ENCODE measurements around the gene PPP1R14C.

- TF ChIP-seq POLR2AphosphoS5 (IDR thresholded peaks at IDR 0.05) (no peak), CTCF (IDR thresholded peaks at IDR 0.05; ENCODE audit: poor library complexity, severe bottlenecking) (no peak), MXI1 (conservative IDR thresholded peaks at IDR 0.05; ENCODE audit: poor library complexity, severe bottlenecking) (no peak), EP300 (conservative IDR thresholded peaks at IDR 0.05; ENCODE audit: poor library complexity, severe bottlenecking) (no peak), RAD21 (conservative IDR thresholded peaks at IDR 0.05) (no peak), REST (IDR thresholded peaks at IDR 0.05; ENCODE audit: borderline replicate concordance) (no peak)
These were observed 6.3 kb downstream of the PPP1R14C start for GRCh38 chr6:150149146-150149545.

All from neural cell (in vitro differentiated cells).